GM21528 (cell line): ENCODE results near the gene GLIPR2.
"Not testable (repeated sequence)": the region's sequence is repeated elsewhere in the genome, so short reads cannot be mapped to it uniquely, and the experiment has no call there.

Experiments used
- ATAC-seq: cut with Tn5 transposase; IDR thresholded peaks from one replicate; pipeline ENCODE4 v1.9.1; 2021; ENCODE audit warnings: mild to moderate bottlenecking, moderate library complexity; ENCODE audit not compliant: unreplicated experiment, low FRiP score

GLIPR2 gene

GRCh38 chr9:36121971-36122370 lies 14.6 kb upstream of the GLIPR2 start:
- no peak for ATAC-seq

- ATAC-seq, result no peak
Measured at GRCh38 chr9:36123515-36123914, 13.0 kb upstream of the GLIPR2 start.

GRCh38 chr9:36125062-36125855 lies 11.3 kb upstream of the GLIPR2 start:
- no peak for ATAC-seq

GRCh38 chr9:36126016-36126730 lies 10.4 kb upstream of the GLIPR2 start:
- ATAC-seq, result no peak

- no peak for ATAC-seq
Measured at GRCh38 chr9:36127652-36128244, 8.8 kb upstream of the GLIPR2 start.

GRCh38 chr9:36128349-36128748 lies 8.2 kb upstream of the GLIPR2 start:
- ATAC-seq, result no peak

- ATAC-seq, result no peak
Measured at GRCh38 chr9:36129139-36129538, 7.4 kb upstream of the GLIPR2 start.

GRCh38 chr9:36131666-36132065 lies 4.9 kb upstream of the GLIPR2 start:
- ATAC-seq, result not testable (repeated sequence)

- no peak for ATAC-seq
Measured at GRCh38 chr9:36132086-36132485, 4.4 kb upstream of the GLIPR2 start.

- no peak for ATAC-seq
Measured at GRCh38 chr9:36134761-36135505, 1.6 kb upstream of the GLIPR2 start.

- ATAC-seq, result no peak
Measured at GRCh38 chr9:36135741-36136271, 727 bp upstream of the GLIPR2 start.

- ATAC-seq, result peak; percentile 42
Measured at GRCh38 chr9:36136894-36137391, 410 bp downstream of the GLIPR2 start.

GRCh38 chr9:36137392-36138004 lies 965 bp downstream of the GLIPR2 start:
- no peak for ATAC-seq

GRCh38 chr9:36138496-36138895 lies 2.0 kb downstream of the GLIPR2 start:
- no peak for ATAC-seq

GRCh38 chr9:36138901-36139300 lies 2.4 kb downstream of the GLIPR2 start:
- ATAC-seq, result no peak

- ATAC-seq, result no peak
Measured at GRCh38 chr9:36140086-36141084, 3.9 kb downstream of the GLIPR2 start.

- no peak for ATAC-seq
Measured at GRCh38 chr9:36141288-36141687, 4.8 kb downstream of the GLIPR2 start.

- no peak for ATAC-seq
Measured at GRCh38 chr9:36141761-36142160, 5.2 kb downstream of the GLIPR2 start.
